Spleen (tissue), 11 donors: ENCODE measurements around the gene TFG. TPM values are rescaled to one million over a fixed set of nuclear protein-coding genes. Genes with fewer than 3 reads are reported as not detected.
"Not testable (repeated sequence)": the region's sequence is repeated elsewhere in the genome, so short reads cannot be mapped to it uniquely, and the experiment has no call there.

ENCODE experiments used
- DNase-seq: peaks from one replicate; pipeline ENCODE4 v3.0.0-alpha.2; 2020
- H3K27ac ChIP-seq, 8 donors: fragments of 200-600 bp; sonication (generic) in 7 of 8; 1 replicate in 4 of 8; 2 replicates in 4 of 8; pipeline versions ENCODE4 v1.5.0 to v1.8.0; 2016 to 2021; ENCODE audit warnings: inconsistent platforms in 4 of 8, mild to moderate bottlenecking in 4 of 8, moderate library complexity in 1 of 8
- H3K27me3 ChIP-seq, 7 donors: fragments of 200-600 bp; sonication (generic) in 6 of 7; replicated peaks in 1 of 7; 1 replicate in 4 of 7; 2 replicates in 3 of 7; pipeline versions ENCODE4 v1.5.0 to v1.8.0; 2016 to 2021; ENCODE audit warnings: inconsistent platforms in 3 of 7, mild to moderate bottlenecking in 1 of 7
- H3K36me3 ChIP-seq, 6 donors: fragments of 200-600 bp; sonication (generic) in 5 of 6; 1 replicate in 4 of 6; 2 replicates in 2 of 6; pipeline versions ENCODE4 v1.5.0 to v1.8.0; 2016 to 2021; ENCODE audit warnings: inconsistent platforms in 2 of 6
- H3K4me1 ChIP-seq, 6 donors: fragments of 200-600 bp; sonication (generic) in 5 of 6; 1 replicate in 3 of 6; 2 replicates in 3 of 6; pipeline versions ENCODE4 v1.5.0 to v1.8.0; 2016 to 2021; ENCODE audit warnings: inconsistent platforms in 3 of 6
- H3K4me3 ChIP-seq, 8 donors: fragments of 200-600 bp; sonication (generic) in 7 of 8; 1 replicate in 4 of 8; 2 replicates in 4 of 8; pipeline versions ENCODE4 v1.5.0 to v1.8.0; 2016 to 2021; ENCODE audit warnings: inconsistent platforms in 4 of 8, mild to moderate bottlenecking in 4 of 8, moderate library complexity in 2 of 8
- H3K9me3 ChIP-seq, 8 donors: fragments of 200-600 bp; sonication (generic) in 7 of 8; 1 replicate in 4 of 8; 2 replicates in 4 of 8; pipeline versions ENCODE4 v1.5.0 to v1.8.0; 2016 to 2021; ENCODE audit warnings: inconsistent platforms in 4 of 8
- CTCF ChIP-seq, 11 experiments: fragments of 200-600 bp in 7 of 11; fragments of 450-650 bp in 4 of 11; sonication (generic) in 4 of 11; IDR thresholded peaks in 8 of 11; conservative IDR thresholded peaks in 3 of 11; 1 replicate in 7 of 11; 2 replicates in 4 of 11; pipeline versions ENCODE4 v1.4.0 to v1.8.0; 2016 to 2021; ENCODE audit warnings: antibody characterized with exemption in 11 of 11, inconsistent platforms in 4 of 11, mild to moderate bottlenecking in 1 of 11
- POLR2A ChIP-seq, 3 donors: fragments of 450-650 bp; IDR thresholded peaks; one replicate each; pipeline ENCODE4 v1.5.1; 2017; ENCODE audit warnings: antibody characterized with exemption in 3 of 3, mild to moderate bottlenecking in 1 of 3
- POLR2AphosphoS5 ChIP-seq, 3 donors: sonication (generic); formaldehyde crosslinking; IDR thresholded peaks; one replicate each; pipeline ENCODE4 v1.5.1; 2017; ENCODE audit warnings: antibody characterized with exemption in 3 of 3
- WGBS, 5 donors: extraction: QIAGEN DNeasy Blood & Tissue Kit in 3 of 5; methylation state at CpG; one replicate each; pipeline versions ENCODE4 v1.1.5 to v1.1.7; 2013 to 2018; 5-methylcytosine and 5-hydroxymethylcytosine counted together
- intact Hi-C: fragments of 100-400 bp; cut with DNase I; formaldehyde crosslinking; loops from one replicate; pipeline ENCODE4 v1.15.0; 2023; ENCODE audit warnings: low total_unique reads
- polyA plus RNA-seq, 3 donors: library from polyadenylated mRNA; stranded (reverse); fragments of 200-250 nt; gene quantifications; one replicate each; pipeline ENCODE4 v1.2.1, GENCODE V29; 2013
- total RNA-seq, 7 donors: library from RNA; depleted of rRNA in 3 of 7; stranded (reverse); fragments of >200 nt in 3 of 7; fragmentation: NEBNext Ultra II Directional in 4 of 7; extraction: Animal tissue kit (Norgen Biotek cat#: 25700) in 4 of 7; gene quantifications; one replicate each; pipeline versions ENCODE4 v1.1.0 to v1.2.1, GENCODE V29; 2016 to 2021
- donor health status: healthy with polysubstance abuse.
- donor health status: DM: no; HTN: no; CAD: no; lungs with moderate emphysema.
- donor health status: DM: no; HTN: no; CAD: no.
- donor health status: Bipolar disorder and iron deficiency.
- donor health status: healthy.
- donor health status: DM: no; HTN: no; CAD: no.
- donor health status: DM: yes; HTN: yes; CAD: no.

The TFG gene
- total and polyA plus RNA-seq, 10 donors, result 28.0 to 70.8 (median 56.4) TPM

GRCh38 chr3:100670995-100671394 is 38.3 kb upstream of the TFG start:
- 89 to 94% (median 91%) methylated on average over 2 of the region's 2 CpGs for WGBS, 5 donors
- intact Hi-C loops, H3K4me3 ChIP-seq, DNase-seq, H3K27me3 ChIP-seq, H3K4me1 ChIP-seq, H3K27ac ChIP-seq, H3K36me3 ChIP-seq: not testable (repeated sequence)
- H3K9me3 ChIP-seq, result peaks cover 0 to 28% (median 9%) of the 10 kb centered on the region in 8 donors

GRCh38 chr3:100681496-100681895 is 27.8 kb upstream of the TFG start:
- no peak for DNase-seq
- intact Hi-C loops, result no loop called here
- TF ChIP-seq CTCF (IDR thresholded peaks at IDR 0.05 in 8 of 11, conservative IDR thresholded peaks at IDR 0.05 in 3 of 11) (no peak), POLR2AphosphoS5 (IDR thresholded peaks at IDR 0.05) (no peak), POLR2A (IDR thresholded peaks at IDR 0.05) (no peak)
- Histone ChIP-seq H3K4me1 (no peaks in the 10 kb centered on the region), H3K9me3 (no peaks in the 10 kb centered on the region), H3K36me3 (no peaks in the 10 kb centered on the region), H3K27ac (no peak overlapping the region), H3K27me3 (no peaks in the 10 kb centered on the region), H3K4me3 (no peak overlapping the region)
- whole genome bisulfite sequencing, 5 donors, result 94 to 100% (median 100%) methylated on average over 1 of the region's 1 CpG

DNA sequence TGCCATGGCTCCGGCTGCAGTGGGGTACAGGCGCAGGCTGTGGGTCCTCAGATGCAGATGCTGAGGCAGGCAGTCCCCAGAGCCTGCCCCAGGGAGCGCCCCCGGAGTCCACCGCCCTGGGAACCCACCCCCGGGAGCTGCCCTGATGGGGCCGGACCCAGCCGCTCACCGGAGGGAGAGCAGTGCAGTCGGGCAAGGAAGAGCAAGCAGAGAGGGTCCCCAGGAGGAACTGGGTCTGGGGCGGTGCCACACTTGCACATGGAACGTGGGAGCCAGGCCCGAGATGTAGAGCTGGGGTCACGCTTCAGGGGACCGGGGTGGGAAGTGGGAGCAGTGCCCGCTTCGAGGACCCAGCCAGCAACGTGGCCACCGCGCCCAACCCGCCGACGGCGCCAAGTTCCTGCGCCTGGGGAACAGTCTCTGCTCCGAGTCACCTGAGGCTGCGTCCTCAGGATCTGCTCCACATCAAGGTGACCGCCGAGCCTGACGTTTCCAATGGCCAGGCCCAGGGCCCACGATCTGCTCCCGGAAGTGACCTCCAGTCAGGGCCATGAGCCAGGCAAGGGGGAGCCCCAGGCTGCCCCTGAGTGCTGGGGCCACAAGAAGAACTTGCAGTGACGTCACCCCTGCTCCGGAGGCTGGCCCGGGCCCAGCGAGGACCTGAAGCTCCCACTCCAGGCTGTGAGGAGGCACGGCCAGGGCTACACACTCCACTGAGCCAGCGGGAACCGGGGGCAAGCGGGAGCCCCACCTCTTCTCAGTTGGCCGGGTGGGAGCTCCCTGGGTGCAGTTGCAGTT is 27.0 kb upstream of the TFG start:
- WGBS, 5 donors, result 74 to 91% (median 84%) methylated on average over 24 to 41 of the region's 41 CpGs
- Histone ChIP-seq H3K4me1 (no peaks in the 10 kb centered on the region), H3K4me3 (no peak overlapping the region), H3K9me3 (no peaks in the 10 kb centered on the region), H3K27ac (no peak overlapping the region), H3K36me3 (no peaks in the 10 kb centered on the region), H3K27me3 (no peaks in the 10 kb centered on the region)
- peak; percentile 75 for DNase-seq
- TF ChIP-seq CTCF (IDR thresholded peaks at IDR 0.05 in 8 of 11, conservative IDR thresholded peaks at IDR 0.05 in 3 of 11) (no peak), POLR2AphosphoS5 (IDR thresholded peaks at IDR 0.05) (no peak), POLR2A (IDR thresholded peaks at IDR 0.05) (no peak)
- intact Hi-C loops, result no loop called here

DNA sequence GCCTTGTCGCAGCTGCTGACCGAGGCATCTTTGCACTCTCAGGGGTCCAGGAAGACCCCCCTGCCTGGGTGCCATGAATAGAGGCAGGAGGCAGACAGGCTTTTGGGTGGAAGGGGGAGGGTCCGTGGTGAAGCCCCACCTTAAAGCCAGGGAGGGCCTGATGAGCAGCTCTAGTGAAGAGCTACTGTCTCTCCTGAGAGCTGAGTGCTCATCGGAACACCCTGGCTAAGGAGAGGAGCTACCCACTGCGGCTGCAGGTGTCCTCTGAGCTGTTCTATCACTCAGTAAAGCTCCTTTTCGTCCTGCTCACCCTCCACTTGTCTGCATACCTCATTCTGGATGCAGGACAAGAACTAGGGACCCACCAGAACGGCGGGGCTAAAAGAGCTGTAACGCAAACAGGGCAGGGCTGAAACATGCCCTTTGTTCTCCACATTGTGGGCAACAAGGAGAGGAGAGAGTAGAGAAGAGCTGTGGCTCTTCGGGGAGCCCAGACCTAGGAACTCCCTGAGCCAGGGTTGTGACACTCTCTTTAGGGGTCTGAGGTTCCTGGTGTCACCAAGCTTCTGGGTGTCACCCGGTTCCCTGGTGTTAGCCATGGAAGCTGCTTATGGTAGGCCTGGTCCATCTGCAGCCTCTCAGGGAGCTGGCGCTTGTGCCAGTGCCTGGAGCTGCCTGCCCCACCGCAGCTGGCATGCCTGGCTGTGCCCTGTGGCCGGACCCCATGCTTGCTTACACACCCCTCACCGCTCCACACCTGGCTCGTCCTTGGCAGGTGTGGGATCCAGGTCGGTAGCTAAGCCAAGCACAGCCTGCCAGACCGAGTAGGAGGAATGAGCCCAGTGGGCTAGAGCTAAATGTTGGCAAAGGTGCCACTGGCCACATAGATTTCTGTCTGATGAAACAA is 26.2 kb upstream of the TFG start:
- no peak for TF ChIP-seq POLR2A (IDR thresholded peaks at IDR 0.05)
- TF ChIP-seq POLR2AphosphoS5 (IDR thresholded peaks at IDR 0.05), result no peak
- TF ChIP-seq CTCF (IDR thresholded peaks at IDR 0.05 in 8 of 11, conservative IDR thresholded peaks at IDR 0.05 in 3 of 11), result no peak
- DNase-seq, result no peak
- no peak overlapping the region for H3K4me3 ChIP-seq
- H3K27me3 ChIP-seq, result no peaks in the 10 kb centered on the region
- intact Hi-C loops, result no loop called here
- H3K9me3 ChIP-seq, result no peaks in the 10 kb centered on the region
- no peaks in the 10 kb centered on the region for H3K4me1 ChIP-seq
- WGBS, 5 donors, result 83 to 93% (median 88%) methylated on average over 14 to 18 of the region's 18 CpGs
- no peak overlapping the region for H3K27ac ChIP-seq
- H3K36me3 ChIP-seq, result no peaks in the 10 kb centered on the region
